Parathyroid adenoma (tissue), 2 donors: ENCODE results near the gene EIF1B.

Experiments used
- H2AFZ ChIP-seq: fragments of 300-600 bp; sonication (generic); one replicate; pipeline ENCODE4 v1.7.0; 2017; ENCODE audit warnings: antibody characterized with exemption, mild to moderate bottlenecking
- H3K27ac ChIP-seq: fragments of 300-600 bp; sonication (generic); one replicate; pipeline ENCODE4 v1.7.0; 2017
- H3K27me3 ChIP-seq: fragments of 300-600 bp; sonication (generic); one replicate; pipeline ENCODE4 v1.7.0; 2017; ENCODE audit warnings: low read length; ENCODE audit not compliant: control insufficient read depth, insufficient read depth
- H3K36me3 ChIP-seq: fragments of 300-600 bp; sonication (generic); one replicate; pipeline ENCODE4 v1.7.0; 2017; ENCODE audit warnings: low read length; ENCODE audit not compliant: control insufficient read depth, insufficient read depth
- H3K4me1 ChIP-seq: fragments of 300-600 bp; sonication (generic); one replicate; pipeline ENCODE4 v1.7.0; 2017; ENCODE audit warnings: control low read depth
- H3K4me2 ChIP-seq: fragments of 300-600 bp; sonication (generic); one replicate; pipeline ENCODE4 v1.7.0; 2017; ENCODE audit warnings: low read length
- H3K4me3 ChIP-seq: fragments of 300-600 bp; sonication (generic); one replicate; pipeline ENCODE4 v1.7.0; 2017; ENCODE audit warnings: low read depth, low read length
- H3K79me2 ChIP-seq: fragments of 300-600 bp; sonication (generic); one replicate; pipeline ENCODE4 v1.7.0; 2017; ENCODE audit warnings: control low read depth
- H3K9ac ChIP-seq: fragments of 300-600 bp; sonication (generic); one replicate; pipeline ENCODE4 v1.7.0; 2017; ENCODE audit warnings: mild to moderate bottlenecking
- H3K9me3 ChIP-seq: fragments of 300-600 bp; sonication (generic); one replicate; pipeline ENCODE4 v1.7.0; 2017; ENCODE audit warnings: low read length; ENCODE audit not compliant: control insufficient read depth
- TF ChIP-seq, protein P1 (sequence below): fragments of 300-600 bp; sonication (generic); IDR thresholded peaks from one replicate; pipeline ENCODE4 v1.7.0; 2017; ENCODE audit warnings: antibody characterized with exemption, mild to moderate bottlenecking
- donor health status: primary hyperparathyroidism.

Gene EIF1B

DNA sequence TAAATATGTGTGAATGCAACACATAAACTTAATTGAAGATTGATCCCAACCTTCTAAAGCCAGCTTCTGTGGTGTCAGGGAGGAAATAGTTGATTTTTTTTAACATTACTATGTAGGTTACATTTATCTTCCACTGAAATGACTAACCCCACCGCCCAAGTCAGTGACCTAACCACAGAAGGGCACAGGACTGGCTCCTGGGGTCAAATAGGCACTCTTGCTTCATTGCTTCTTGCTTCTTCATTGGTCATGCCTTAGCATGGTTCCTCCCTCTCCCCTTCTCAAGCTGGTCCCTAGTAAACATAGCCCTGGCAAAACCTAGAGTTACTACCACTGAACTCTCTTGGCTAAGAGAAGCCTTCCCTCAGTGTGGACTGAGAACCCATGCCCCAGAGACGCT, 12.3 kb downstream of the EIF1B start:
- no peaks in the 10 kb centered on the region for H3K79me2 ChIP-seq
- H3K4me2 ChIP-seq = no peak overlapping the region
- H3K27ac ChIP-seq = no peak overlapping the region
- no peaks in the 10 kb centered on the region for H3K4me1 ChIP-seq
- TF ChIP-seq, protein P1, sequence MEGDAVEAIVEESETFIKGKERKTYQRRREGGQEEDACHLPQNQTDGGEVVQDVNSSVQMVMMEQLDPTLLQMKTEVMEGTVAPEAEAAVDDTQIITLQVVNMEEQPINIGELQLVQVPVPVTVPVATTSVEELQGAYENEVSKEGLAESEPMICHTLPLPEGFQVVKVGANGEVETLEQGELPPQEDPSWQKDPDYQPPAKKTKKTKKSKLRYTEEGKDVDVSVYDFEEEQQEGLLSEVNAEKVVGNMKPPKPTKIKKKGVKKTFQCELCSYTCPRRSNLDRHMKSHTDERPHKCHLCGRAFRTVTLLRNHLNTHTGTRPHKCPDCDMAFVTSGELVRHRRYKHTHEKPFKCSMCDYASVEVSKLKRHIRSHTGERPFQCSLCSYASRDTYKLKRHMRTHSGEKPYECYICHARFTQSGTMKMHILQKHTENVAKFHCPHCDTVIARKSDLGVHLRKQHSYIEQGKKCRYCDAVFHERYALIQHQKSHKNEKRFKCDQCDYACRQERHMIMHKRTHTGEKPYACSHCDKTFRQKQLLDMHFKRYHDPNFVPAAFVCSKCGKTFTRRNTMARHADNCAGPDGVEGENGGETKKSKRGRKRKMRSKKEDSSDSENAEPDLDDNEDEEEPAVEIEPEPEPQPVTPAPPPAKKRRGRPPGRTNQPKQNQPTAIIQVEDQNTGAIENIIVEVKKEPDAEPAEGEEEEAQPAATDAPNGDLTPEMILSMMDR = no peak
- H3K9me3 ChIP-seq = no peaks in the 10 kb centered on the region
- H3K27me3 ChIP-seq = no peaks in the 10 kb centered on the region
- H3K9ac ChIP-seq = no peak overlapping the region
- no peak overlapping the region for H3K4me3 ChIP-seq
- H2AFZ ChIP-seq = no peak overlapping the region
- no peaks in the 10 kb centered on the region for H3K36me3 ChIP-seq

DNA sequence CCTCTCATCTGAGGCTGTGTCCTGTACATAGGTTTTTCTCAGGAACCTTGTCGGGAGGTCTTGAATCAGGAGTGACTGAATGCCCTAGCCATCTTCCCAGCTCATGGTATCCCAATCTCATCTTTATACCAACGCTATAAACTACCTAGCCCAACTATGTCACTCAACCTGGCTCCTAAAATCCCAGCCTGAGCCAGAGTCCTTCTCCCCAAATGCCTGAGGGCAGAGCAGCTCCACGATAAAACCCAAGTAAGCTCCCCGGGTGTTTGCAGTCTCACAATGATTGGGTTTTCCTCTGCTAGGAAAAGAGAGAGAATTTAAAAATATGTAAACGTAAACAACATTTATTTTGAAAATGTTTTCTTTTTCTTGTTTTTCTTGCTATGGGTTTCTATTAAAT, 14.4 kb downstream of the EIF1B start:
- no peaks in the 10 kb centered on the region for H3K79me2 ChIP-seq
- H3K4me1 ChIP-seq = no peaks in the 10 kb centered on the region
- H3K4me3 ChIP-seq = no peak overlapping the region
- H3K9ac ChIP-seq = no peak overlapping the region
- no peaks in the 10 kb centered on the region for H3K27me3 ChIP-seq
- no peak overlapping the region for H3K4me2 ChIP-seq
- no peak overlapping the region for H2AFZ ChIP-seq
- TF ChIP-seq, protein P1 = no peak
- H3K36me3 ChIP-seq = no peaks in the 10 kb centered on the region
- no peaks in the 10 kb centered on the region for H3K9me3 ChIP-seq
- H3K27ac ChIP-seq = no peak overlapping the region

DNA sequence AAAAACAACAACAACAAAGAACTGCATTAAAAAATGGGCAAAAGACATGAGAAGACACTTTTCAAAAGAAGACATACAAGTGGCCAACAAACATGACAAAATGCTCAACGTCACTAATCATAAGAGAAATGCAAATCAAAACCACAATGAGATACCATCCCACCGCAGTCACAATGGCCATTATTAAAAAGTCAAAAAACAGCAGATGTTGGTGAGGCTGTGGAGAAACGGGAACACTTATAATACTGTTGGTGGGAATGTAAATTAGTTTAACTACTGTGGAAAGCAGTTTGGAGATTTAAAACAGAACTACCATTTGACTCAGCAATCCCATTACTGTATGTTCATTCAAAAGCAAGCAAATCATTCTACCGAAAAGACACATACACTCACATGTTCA, 15.1 kb downstream of the EIF1B start:
- Histone ChIP-seq H3K27ac (no peak overlapping the region), H3K27me3 (no peaks in the 10 kb centered on the region), H3K79me2 (no peaks in the 10 kb centered on the region), H3K9me3 (no peaks in the 10 kb centered on the region), H3K4me1 (no peaks in the 10 kb centered on the region), H3K36me3 (no peaks in the 10 kb centered on the region), H2AFZ (no peak overlapping the region), H3K9ac (no peak overlapping the region), H3K4me3 (no peak overlapping the region), H3K4me2 (no peak overlapping the region)
- TF ChIP-seq, protein P1 = no peak

DNA sequence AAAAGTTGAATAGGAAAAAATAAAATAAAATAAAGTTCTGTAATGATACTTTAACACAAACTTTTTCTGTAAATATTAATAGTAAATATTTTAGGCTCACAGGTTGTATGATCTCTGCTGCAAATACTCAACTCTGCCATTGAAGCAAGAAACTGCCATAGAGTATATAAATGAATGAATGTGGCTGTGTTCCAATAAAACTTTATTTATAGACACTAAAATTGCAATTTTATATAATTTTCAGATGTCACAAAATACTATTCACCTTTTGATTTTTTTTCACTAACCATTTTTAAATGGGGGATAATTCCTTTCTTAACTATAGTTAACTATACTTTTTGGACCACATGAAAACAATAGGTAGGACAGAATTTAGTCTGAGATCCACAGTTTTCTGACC, 16.0 kb downstream of the EIF1B start:
- no peaks in the 10 kb centered on the region for H3K27me3 ChIP-seq
- H3K4me3 ChIP-seq = no peak overlapping the region
- no peak overlapping the region for H3K27ac ChIP-seq
- H3K9ac ChIP-seq = no peak overlapping the region
- H2AFZ ChIP-seq = no peak overlapping the region
- H3K9me3 ChIP-seq = no peaks in the 10 kb centered on the region
- no peaks in the 10 kb centered on the region for H3K79me2 ChIP-seq
- no peaks in the 10 kb centered on the region for H3K4me1 ChIP-seq
- TF ChIP-seq, protein P1 = no peak
- no peak overlapping the region for H3K4me2 ChIP-seq
- no peaks in the 10 kb centered on the region for H3K36me3 ChIP-seq

DNA sequence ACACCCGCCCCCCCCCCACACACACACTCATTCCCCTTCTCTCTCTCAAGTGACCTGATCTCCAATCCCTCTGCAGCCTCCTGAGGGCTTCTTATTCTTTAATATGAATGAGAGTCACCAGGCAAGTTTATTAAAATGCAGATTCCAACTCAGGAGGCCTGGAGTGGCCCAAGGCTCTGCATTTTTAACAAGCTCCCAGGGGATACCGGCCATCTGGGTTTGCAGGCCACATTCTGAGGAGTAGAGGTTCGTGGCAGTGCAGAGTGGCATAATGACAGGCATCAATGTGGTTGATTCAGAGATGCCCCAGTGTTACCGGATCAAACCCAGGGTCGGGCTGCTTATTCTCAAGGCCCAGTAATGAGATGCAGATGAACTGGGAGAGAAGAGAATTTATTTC, 18.9 kb downstream of the EIF1B start:
- Histone ChIP-seq H3K4me3 (no peak overlapping the region), H3K4me2 (no peak overlapping the region), H3K4me1 (no peaks in the 10 kb centered on the region), H3K9ac (no peak overlapping the region), H3K79me2 (no peaks in the 10 kb centered on the region), H3K27me3 (no peaks in the 10 kb centered on the region), H3K36me3 (no peaks in the 10 kb centered on the region), H3K27ac (no peak overlapping the region), H2AFZ (no peak overlapping the region), H3K9me3 (no peaks in the 10 kb centered on the region)
- TF ChIP-seq, protein P1 = no peak
